GM12874 (cell line): ENCODE results near the gene GRAMD1A.

Experiments used
- CTCF ChIP-seq: IDR thresholded peaks from 2 replicates; pipeline ENCODE4 v1.5.1; 2011; ENCODE audit warnings: low read depth, mild to moderate bottlenecking, control low read depth, low read length, moderate library complexity; ENCODE audit not compliant: insufficient read depth

The GRAMD1A gene

GRCh38 chr19:35031072-35031881, 31.2 kb downstream of the GRAMD1A start:
- TF ChIP-seq CTCF, result no peak

DNA sequence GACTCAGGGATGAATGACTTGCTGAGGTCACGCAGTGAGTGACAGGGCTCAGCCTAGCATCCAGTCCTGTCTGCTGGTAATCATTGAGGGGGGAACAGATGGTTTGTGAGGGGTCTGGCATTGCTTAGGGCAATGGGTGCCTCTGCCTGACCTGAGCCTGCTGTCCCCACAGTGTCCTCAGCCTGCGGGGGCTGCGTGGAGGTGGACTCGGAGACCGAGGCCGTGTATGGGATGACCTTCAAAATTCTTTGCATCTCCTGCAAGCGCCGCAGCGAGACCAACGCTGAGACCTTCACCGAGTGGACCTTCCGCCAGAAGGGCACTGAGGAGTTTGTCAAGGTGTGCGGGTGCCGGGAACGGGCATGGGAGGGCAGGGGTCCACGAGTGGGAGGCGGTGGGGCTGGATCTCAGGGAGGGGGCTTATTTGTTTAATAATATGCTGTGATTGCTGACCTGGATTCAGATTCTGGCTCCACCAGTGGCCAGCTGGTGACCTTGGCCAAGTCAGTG, 32.3 kb downstream of the GRAMD1A start:
- TF ChIP-seq CTCF, result no peak

- no peak for TF ChIP-seq CTCF
Observed at GRCh38 chr19:35033067-35034004, 33.2 kb downstream of the GRAMD1A start.

DNA sequence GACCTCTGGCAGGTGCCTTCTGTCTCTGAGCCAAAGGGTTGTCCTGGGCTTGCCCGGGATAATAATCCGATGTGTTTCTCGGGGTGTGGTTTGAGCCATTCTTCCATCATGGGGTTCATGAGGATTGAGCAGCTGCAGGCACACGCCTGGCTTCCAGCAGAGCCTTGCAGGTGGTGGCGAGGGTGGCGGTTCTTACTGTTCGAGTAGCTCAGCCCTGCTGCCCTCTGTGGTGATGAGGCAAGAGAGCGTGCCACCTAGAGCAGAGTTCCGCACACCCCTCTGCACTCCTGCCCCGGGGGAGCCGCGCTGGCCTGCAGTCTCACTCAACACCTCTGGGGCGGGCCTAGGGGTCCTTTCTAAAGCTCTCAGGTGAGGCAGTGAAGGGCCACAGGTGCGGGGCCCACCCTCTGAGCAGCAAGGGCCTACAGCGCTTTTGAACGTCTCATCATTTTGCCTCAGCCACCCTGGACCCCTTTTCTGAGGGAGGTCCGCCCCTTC, 33.9 kb downstream of the GRAMD1A start:
- no peak for TF ChIP-seq CTCF

DNA sequence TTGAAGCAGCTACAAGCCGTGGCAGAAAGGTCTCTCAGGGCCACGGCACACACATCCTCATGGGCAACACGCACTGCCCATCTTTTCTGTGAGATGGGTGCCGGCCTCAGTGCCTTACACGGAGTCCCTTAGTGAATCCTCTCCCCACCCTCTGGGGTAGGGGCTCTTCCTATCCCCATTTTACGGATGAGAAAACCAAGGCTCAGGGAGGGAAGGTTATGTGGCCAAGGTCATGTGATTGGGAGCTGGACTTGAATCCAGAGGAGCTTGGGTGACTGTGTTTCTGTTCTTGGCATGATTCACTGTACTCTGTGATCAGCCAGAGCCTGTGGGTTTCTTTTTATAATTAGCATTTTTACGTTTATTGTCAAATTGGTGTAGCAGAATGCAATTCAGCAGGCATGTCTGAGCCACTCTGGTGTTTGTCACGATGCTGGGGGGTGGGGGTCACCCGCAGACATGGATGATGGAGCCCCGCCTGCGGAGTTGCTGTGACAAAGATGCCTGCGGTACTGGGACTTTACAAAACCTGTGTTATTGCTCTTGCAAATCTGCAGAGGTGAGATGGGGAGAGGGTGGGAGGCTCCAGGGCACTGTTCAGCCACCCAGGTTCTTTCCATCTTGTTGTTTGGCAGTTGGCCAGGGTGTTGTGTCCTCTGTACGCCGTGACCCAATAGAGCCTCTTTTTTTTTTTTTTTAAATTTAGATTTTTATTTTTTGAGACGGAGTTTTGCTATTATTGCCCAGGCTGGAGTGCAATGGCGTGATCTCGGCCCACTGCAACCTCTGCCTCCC, 34.7 kb downstream of the GRAMD1A start:
- TF ChIP-seq CTCF, result no peak

DNA sequence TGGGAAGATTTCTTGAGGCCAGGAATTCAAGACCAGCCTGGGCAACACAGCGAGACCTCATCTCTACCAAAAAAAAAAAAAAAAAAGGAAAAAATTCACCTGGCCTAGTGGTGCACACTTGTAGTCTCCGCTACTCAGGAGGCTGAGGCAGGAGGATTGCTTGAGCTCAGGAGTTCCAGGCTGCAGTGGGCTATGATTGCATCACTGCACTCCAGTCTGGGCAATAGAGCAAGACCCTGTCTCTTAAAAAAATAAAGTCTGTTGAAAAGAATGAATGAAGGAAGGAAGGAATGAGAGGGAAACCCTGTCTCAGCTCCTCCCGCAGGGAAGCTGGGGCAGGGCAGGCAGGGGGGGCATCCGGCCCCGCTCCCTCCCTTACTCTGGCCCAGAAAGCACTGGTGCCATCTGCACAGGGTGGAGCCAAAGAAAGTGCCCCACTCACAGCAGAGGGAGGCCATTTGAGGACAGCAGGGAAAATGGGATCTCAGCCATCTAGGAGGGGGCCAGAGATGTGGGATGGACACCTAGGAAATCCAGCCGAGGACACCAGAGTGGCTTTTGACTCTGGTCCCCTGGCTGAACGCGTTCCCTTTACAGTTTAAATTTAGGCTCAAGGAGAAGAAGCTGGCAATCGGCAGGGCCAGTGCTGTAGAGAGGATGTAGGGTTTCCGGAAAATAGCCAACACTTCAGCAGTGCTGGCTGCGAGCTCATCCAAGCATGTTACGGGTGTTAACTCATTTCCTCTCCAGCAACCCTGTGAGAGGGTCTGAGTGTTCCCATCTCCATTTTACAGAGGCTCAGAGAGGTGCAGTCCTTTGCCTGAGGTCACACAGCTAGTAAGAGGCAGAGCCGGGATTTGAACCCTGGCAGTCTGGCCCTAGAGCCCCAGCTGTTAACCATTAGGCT, 37.8 kb downstream of the GRAMD1A start:
- TF ChIP-seq CTCF, result no peak
